ACC112 (cell line): ENCODE data around the gene ERP27.
A peak's percentile ranks its signal among the peaks of the same experiment; 100 is the strongest.

ENCODE experiments used
- H2AFZ ChIP-seq: fragments of 200-600 bp; sonication (generic); one replicate; pipeline ENCODE4 v1.6.0; 2017; ENCODE audit warnings: antibody characterized with exemption, low read length; ENCODE audit not compliant: unreplicated experiment
- H3K27ac ChIP-seq: fragments of 200-600 bp; sonication (generic); 2 replicates; pipeline ENCODE4 v1.5.1; 2014; ENCODE audit warnings: low read depth, mild to moderate bottlenecking, antibody characterized with exemption, low read length, moderate library complexity
- H3K27me3 ChIP-seq: fragments of 200-600 bp; sonication (generic); 2 replicates; pipeline ENCODE4 v1.6.1; 2014; ENCODE audit warnings: mild to moderate bottlenecking, antibody characterized with exemption, low read length, moderate library complexity, mixed read lengths; ENCODE audit not compliant: insufficient read depth
- H3K36me3 ChIP-seq: fragments of 200-600 bp; sonication (generic); 2 replicates; pipeline ENCODE4 v1.6.1; 2016; ENCODE audit warnings: mild to moderate bottlenecking, antibody characterized with exemption, low read length, moderate library complexity, mixed read lengths; ENCODE audit not compliant: insufficient read depth
- H3K4me1 ChIP-seq: fragments of 200-600 bp; sonication (generic); one replicate; pipeline ENCODE4 v1.6.1; 2016; ENCODE audit warnings: low read length, mixed read lengths; ENCODE audit not compliant: insufficient read depth, unreplicated experiment, control insufficient read depth
- H3K4me3 ChIP-seq: fragments of 200-600 bp; sonication (generic); 2 replicates; pipeline ENCODE4 v1.5.1; 2014; ENCODE audit warnings: mild to moderate bottlenecking, low read depth, low read length
- H3K79me2 ChIP-seq: fragments of 200-600 bp; sonication (generic); one replicate; pipeline ENCODE4 v1.6.0; 2016; ENCODE audit warnings: low read length; ENCODE audit not compliant: control insufficient read depth, unreplicated experiment, insufficient read depth

The ERP27 gene

GRCh38 chr12:14923944-14924343, 14.4 kb downstream of the ERP27 start:
- H3K36me3 ChIP-seq = no peaks in the 10 kb centered on the region
- peaks cover 1% of the 10 kb centered on the region for H3K4me1 ChIP-seq
- H3K79me2 ChIP-seq = no peaks in the 10 kb centered on the region
- no peak overlapping the region for H3K4me3 ChIP-seq
- no peaks in the 10 kb centered on the region for H3K27me3 ChIP-seq
- no peak overlapping the region for H3K27ac ChIP-seq
- no peak overlapping the region for H2AFZ ChIP-seq

GRCh38 chr12:14921218-14921617, 17.1 kb downstream of the ERP27 start:
- Histone ChIP-seq H3K27me3 (no peaks in the 10 kb centered on the region), H3K36me3 (no peaks in the 10 kb centered on the region), H3K4me3 (no peak overlapping the region), H3K79me2 (no peaks in the 10 kb centered on the region), H3K27ac (no peak overlapping the region), H3K4me1 (no peaks in the 10 kb centered on the region), H2AFZ (no peak overlapping the region)

GRCh38 chr12:14920475-14921126, 17.7 kb downstream of the ERP27 start:
- Histone ChIP-seq H2AFZ (no peak overlapping the region), H3K36me3 (no peaks in the 10 kb centered on the region), H3K79me2 (no peaks in the 10 kb centered on the region), H3K27ac (no peak overlapping the region), H3K27me3 (no peaks in the 10 kb centered on the region), H3K4me1 (no peaks in the 10 kb centered on the region), H3K4me3 (no peak overlapping the region)

- no peak overlapping the region for H3K27ac ChIP-seq
- H3K36me3 ChIP-seq = no peaks in the 10 kb centered on the region
- no peaks in the 10 kb centered on the region for H3K79me2 ChIP-seq
- no peaks in the 10 kb centered on the region for H3K27me3 ChIP-seq
- no peak overlapping the region for H3K4me3 ChIP-seq
- H2AFZ ChIP-seq = no peak overlapping the region
- no peaks in the 10 kb centered on the region for H3K4me1 ChIP-seq
Observed at GRCh38 chr12:14919455-14919854, 18.9 kb downstream of the ERP27 start.

DNA sequence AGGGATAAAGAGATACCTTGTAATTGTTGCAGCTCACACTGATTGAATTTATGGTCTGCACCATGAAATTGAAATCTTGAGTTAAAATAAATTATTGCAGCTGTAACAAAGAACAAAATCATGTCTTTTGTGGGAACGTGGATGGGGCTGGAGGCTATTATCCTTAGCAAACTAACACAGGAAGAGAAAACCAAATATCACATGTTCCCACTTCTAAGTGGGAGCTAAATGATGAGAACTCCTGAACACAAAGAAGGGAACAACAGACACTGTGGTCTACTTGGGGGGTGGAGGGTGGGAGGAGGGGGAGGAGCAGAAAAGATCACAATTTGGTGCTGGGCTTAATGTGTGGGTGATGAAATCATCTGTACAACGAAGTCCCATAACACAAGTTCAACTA, 22.6 kb downstream of the ERP27 start:
- no peaks in the 10 kb centered on the region for H3K79me2 ChIP-seq
- H2AFZ ChIP-seq = no peak overlapping the region
- H3K4me3 ChIP-seq = no peak overlapping the region
- peaks cover 4% of the 10 kb centered on the region for H3K4me1 ChIP-seq
- H3K36me3 ChIP-seq = no peaks in the 10 kb centered on the region
- no peak overlapping the region for H3K27ac ChIP-seq
- no peaks in the 10 kb centered on the region for H3K27me3 ChIP-seq

- no peak overlapping the region for H3K4me3 ChIP-seq
- peaks cover 14% of the 10 kb centered on the region for H3K4me1 ChIP-seq
- H3K27me3 ChIP-seq = no peaks in the 10 kb centered on the region
- no peaks in the 10 kb centered on the region for H3K36me3 ChIP-seq
- H3K27ac ChIP-seq = no peak overlapping the region
- H3K79me2 ChIP-seq = no peaks in the 10 kb centered on the region
- H2AFZ ChIP-seq = no peak overlapping the region
Observed at GRCh38 chr12:14913381-14913781, 25.0 kb downstream of the ERP27 start.

GRCh38 chr12:14911131-14911530, 27.2 kb downstream of the ERP27 start:
- Histone ChIP-seq H3K79me2 (no peaks in the 10 kb centered on the region), H3K27me3 (no peaks in the 10 kb centered on the region), H3K36me3 (no peaks in the 10 kb centered on the region), H3K4me1 (peaks cover 14% of the 10 kb centered on the region), H3K4me3 (no peak overlapping the region), H2AFZ (no peak overlapping the region), H3K27ac (peak overlapping the region; percentile 59; the same call in 1 of the 2 replicates)

- H3K4me1 ChIP-seq = peaks cover 14% of the 10 kb centered on the region
- peak overlapping the region; percentile 59 for H3K27ac ChIP-seq
- peak overlapping the region; percentile 18; the same call in 1 of the 2 replicates for H3K4me3 ChIP-seq
- H3K27me3 ChIP-seq = no peaks in the 10 kb centered on the region
- no peaks in the 10 kb centered on the region for H3K79me2 ChIP-seq
- peak overlapping the region; percentile 17 for H2AFZ ChIP-seq
- H3K36me3 ChIP-seq = no peaks in the 10 kb centered on the region
Observed at GRCh38 chr12:14910090-14910915, 28.0 kb downstream of the ERP27 start.

DNA sequence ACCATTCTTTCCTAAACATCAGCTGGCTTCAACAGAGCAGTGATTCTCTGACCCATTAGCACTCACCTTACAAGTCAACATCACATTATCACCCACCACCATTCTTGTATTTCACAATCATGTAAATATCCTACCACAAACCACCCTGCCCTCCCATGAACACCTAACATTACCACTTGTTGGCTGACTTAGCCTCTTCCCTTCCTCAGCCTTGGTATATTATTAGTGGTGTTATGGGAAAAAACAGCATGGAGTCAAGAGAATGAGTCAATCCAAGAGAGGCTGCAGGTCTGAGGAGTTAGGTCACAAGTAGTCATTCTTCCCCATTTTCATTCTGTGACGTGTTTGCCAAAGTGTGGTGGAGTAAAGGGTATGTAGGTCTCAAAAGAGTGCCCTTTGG, 30.4 kb downstream of the ERP27 start:
- Histone ChIP-seq H3K27me3 (no peaks in the 10 kb centered on the region), H2AFZ (no peak overlapping the region), H3K27ac (no peak overlapping the region), H3K4me3 (no peak overlapping the region), H3K36me3 (no peaks in the 10 kb centered on the region), H3K79me2 (no peaks in the 10 kb centered on the region), H3K4me1 (peaks cover 17% of the 10 kb centered on the region)

DNA sequence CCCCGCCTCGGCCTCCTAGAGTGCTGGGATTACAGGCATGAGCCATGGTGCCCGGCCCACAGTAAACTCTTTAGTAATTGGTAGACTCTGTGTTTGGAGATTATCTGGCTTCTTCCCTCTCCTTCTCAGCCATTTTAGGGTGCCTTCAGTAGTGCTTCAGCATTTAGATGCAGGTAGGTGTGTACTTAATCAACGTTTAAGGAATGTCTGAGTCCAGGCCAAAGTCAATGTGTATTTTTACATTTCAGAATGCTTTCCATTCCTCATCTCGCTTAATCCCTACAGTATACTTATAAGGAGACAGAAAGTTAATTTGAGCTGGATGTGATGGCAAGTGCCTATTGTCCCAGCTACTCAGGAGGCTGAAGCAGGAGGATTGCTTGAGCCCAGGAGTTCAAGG, 32.2 kb downstream of the ERP27 start:
- Histone ChIP-seq H3K36me3 (no peaks in the 10 kb centered on the region), H3K79me2 (no peaks in the 10 kb centered on the region), H3K4me3 (no peak overlapping the region)

More for the DNA sequence above, 32.2 kb downstream of the ERP27 start:
- Histone ChIP-seq H2AFZ (no peak overlapping the region), H3K27me3 (no peaks in the 10 kb centered on the region), H3K27ac (no peak overlapping the region), H3K4me1 (peaks cover 17% of the 10 kb centered on the region)
